Effector CD8-positive, alpha-beta T cell (primary cell): ENCODE measurements around the gene SHISAL1.

ENCODE experiments used
- DNase-seq: peaks from one replicate; lab custom pipeline; 2025; lab: John Stamatoyannopoulos, UW

The SHISAL1 gene

GRCh38 chr22:44301039-44301438 is 11.7 kb downstream of the SHISAL1 start:
- DNase-seq = no peak

- DNase-seq = no peak
These were observed 13.6 kb downstream of the SHISAL1 start for GRCh38 chr22:44299124-44299523.

GRCh38 chr22:44298406-44299091 is 14.2 kb downstream of the SHISAL1 start:
- no peak for DNase-seq

GRCh38 chr22:44297470-44298061 is 15.2 kb downstream of the SHISAL1 start:
- DNase-seq = no peak

GRCh38 chr22:44295406-44295805 is 17.3 kb downstream of the SHISAL1 start:
- no peak for DNase-seq

GRCh38 chr22:44293876-44294275 is 18.9 kb downstream of the SHISAL1 start:
- DNase-seq = no peak

GRCh38 chr22:44293034-44293433 is 19.7 kb downstream of the SHISAL1 start:
- DNase-seq = no peak

- DNase-seq = no peak
These were observed 20.2 kb downstream of the SHISAL1 start for GRCh38 chr22:44292521-44292920.

- DNase-seq = no peak
These were observed 20.9 kb downstream of the SHISAL1 start for GRCh38 chr22:44291674-44292360.

GRCh38 chr22:44291265-44291664 is 21.5 kb downstream of the SHISAL1 start:
- no peak for DNase-seq

GRCh38 chr22:44289414-44290171 is 23.2 kb downstream of the SHISAL1 start:
- no peak for DNase-seq

GRCh38 chr22:44288913-44289312 is 23.8 kb downstream of the SHISAL1 start:
- DNase-seq = no peak

GRCh38 chr22:44287741-44288140 is 25.0 kb downstream of the SHISAL1 start:
- no peak for DNase-seq

- DNase-seq = no peak
These were observed 25.5 kb downstream of the SHISAL1 start for GRCh38 chr22:44287121-44287693.

- DNase-seq = no peak
These were observed 26.1 kb downstream of the SHISAL1 start for GRCh38 chr22:44286646-44287045.

- DNase-seq = no peak
These were observed 28.0 kb downstream of the SHISAL1 start for GRCh38 chr22:44284711-44285110.

- no peak for DNase-seq
These were observed 30.7 kb downstream of the SHISAL1 start for GRCh38 chr22:44281768-44282637.

GRCh38 chr22:44280665-44281188 is 32.0 kb downstream of the SHISAL1 start:
- DNase-seq = no peak

- no peak for DNase-seq
These were observed 33.7 kb downstream of the SHISAL1 start for GRCh38 chr22:44279069-44279360.

- no peak for DNase-seq
These were observed 34.3 kb downstream of the SHISAL1 start for GRCh38 chr22:44278243-44279068.
